Neural crest cell (in vitro differentiated cells): ENCODE results near the gene ABHD18. TPM values are rescaled to one million over a fixed set of nuclear protein-coding genes. Genes with fewer than 3 reads are reported as not detected.
"Not testable (repeated sequence)": the region's sequence is repeated elsewhere in the genome, so short reads cannot be mapped to it uniquely, and the experiment has no call there.

ENCODE experiments used
- DNase-seq: peaks from one replicate; pipeline ENCODE4 v3.0.0; 2021; ENCODE audit warnings: low read depth, mixed read lengths, low spot score
- H3K27ac Mint-ChIP-seq: one replicate; pipeline ENCODE4 v1.8.0; 2021; ENCODE audit warnings: mild to moderate bottlenecking, mixed read lengths; ENCODE audit not compliant: unreplicated experiment
- H3K27me3 Mint-ChIP-seq: 2 replicates; pipeline ENCODE4 v1.8.0; 2021; ENCODE audit warnings: low read depth, mild to moderate bottlenecking, mixed read lengths
- H3K36me3 Mint-ChIP-seq: 2 replicates; pipeline ENCODE4 v1.8.0; 2021; ENCODE audit warnings: low read depth, mild to moderate bottlenecking, mixed read lengths
- H3K4me1 Mint-ChIP-seq: 2 replicates; pipeline ENCODE4 v1.8.0; 2021; ENCODE audit warnings: mixed read lengths
- H3K4me3 Mint-ChIP-seq: one replicate; pipeline ENCODE4 v1.8.0; 2021; ENCODE audit warnings: mild to moderate bottlenecking, mixed read lengths
- H3K9me3 Mint-ChIP-seq: 2 replicates; pipeline ENCODE4 v1.8.0; 2021; ENCODE audit warnings: mixed read lengths
- CTCF ChIP-seq: fragments of 200-600 bp; sonication (generic); conservative IDR thresholded peaks from 2 replicates; pipeline ENCODE4 v1.5.0; 2021; ENCODE audit warnings: antibody characterized with exemption, mild to moderate bottlenecking
- total RNA-seq: library from RNA; stranded (reverse); gene quantifications from 2 replicates; pipeline ENCODE4 v1.2.1, GENCODE V29; 2021

The ABHD18 gene
- total RNA-seq, 1 donor from 2014 or later = 10.5 TPM

- no peaks in the 10 kb centered on the region for H3K9me3 Mint-ChIP-seq
- H3K4me3 Mint-ChIP-seq = no peak overlapping the region
- H3K27ac Mint-ChIP-seq = no peak overlapping the region
- no peaks in the 10 kb centered on the region for H3K27me3 Mint-ChIP-seq
- no peak for DNase-seq
- H3K4me1 Mint-ChIP-seq = no peaks in the 10 kb centered on the region
- H3K36me3 Mint-ChIP-seq = peaks cover 3% of the 10 kb centered on the region
- TF ChIP-seq CTCF = no peak
Observed at GRCh38 chr4:128031756-128032384, 66.7 kb downstream of the ABHD18 start.

GRCh38 chr4:128039568-128039967 lies 74.4 kb downstream of the ABHD18 start:
- no peak for DNase-seq
- no peak overlapping the region for H3K4me3 Mint-ChIP-seq
- H3K27me3 Mint-ChIP-seq = no peaks in the 10 kb centered on the region
- peaks cover 2% of the 10 kb centered on the region for H3K36me3 Mint-ChIP-seq
- no peak for TF ChIP-seq CTCF
- H3K27ac Mint-ChIP-seq = no peak overlapping the region
- no peaks in the 10 kb centered on the region for H3K9me3 Mint-ChIP-seq
- H3K4me1 Mint-ChIP-seq = no peaks in the 10 kb centered on the region

GRCh38 chr4:128047019-128047418 lies 81.8 kb downstream of the ABHD18 start:
- not testable (repeated sequence) for H3K9me3 Mint-ChIP-seq, H3K36me3 Mint-ChIP-seq, H3K4me1 Mint-ChIP-seq, H3K4me3 Mint-ChIP-seq, H3K27me3 Mint-ChIP-seq, DNase-seq, H3K27ac Mint-ChIP-seq

- not testable (repeated sequence) for H3K27me3 Mint-ChIP-seq, DNase-seq, H3K9me3 Mint-ChIP-seq, H3K36me3 Mint-ChIP-seq, H3K4me1 Mint-ChIP-seq, H3K4me3 Mint-ChIP-seq, H3K27ac Mint-ChIP-seq
Observed at GRCh38 chr4:128047514-128047913, 82.3 kb downstream of the ABHD18 start.

GRCh38 chr4:128051229-128051628 lies 86.0 kb downstream of the ABHD18 start:
- not testable (repeated sequence) for DNase-seq, H3K27me3 Mint-ChIP-seq
- TF ChIP-seq CTCF = peak; percentile 23

GRCh38 chr4:128054907-128055306 lies 89.7 kb downstream of the ABHD18 start:
- not testable (repeated sequence) for H3K4me1 Mint-ChIP-seq, DNase-seq, H3K27me3 Mint-ChIP-seq, H3K4me3 Mint-ChIP-seq, H3K36me3 Mint-ChIP-seq, H3K9me3 Mint-ChIP-seq, H3K27ac Mint-ChIP-seq

More at GRCh38 chr4:128051229-128051628, 86.0 kb downstream of the ABHD18 start:
- not testable (repeated sequence) for H3K4me1 Mint-ChIP-seq, H3K9me3 Mint-ChIP-seq, H3K27ac Mint-ChIP-seq, H3K4me3 Mint-ChIP-seq, H3K36me3 Mint-ChIP-seq

GRCh38 chr4:128055441-128056206 lies 90.4 kb downstream of the ABHD18 start:
- H3K4me3 Mint-ChIP-seq, DNase-seq, H3K4me1 Mint-ChIP-seq, H3K27ac Mint-ChIP-seq, H3K36me3 Mint-ChIP-seq, H3K27me3 Mint-ChIP-seq, H3K9me3 Mint-ChIP-seq: not testable (repeated sequence)
